Loucy (cell line): Measurements from ENCODE around the gene HARS1.
"Not testable (repeated sequence)": the region's sequence is repeated elsewhere in the genome, so short reads cannot be mapped to it uniquely, and the experiment has no call there.

Experiments used
- H2AFZ ChIP-seq: fragments of 200-600 bp; sonication (generic); 2 replicates; pipeline ENCODE4 v1.6.0; 2016; ENCODE audit warnings: antibody characterized with exemption, mild to moderate bottlenecking, low read length, moderate library complexity
- H3F3A ChIP-seq: fragments of 200-600 bp; 2 replicates; pipeline ENCODE4 v1.6.0; 2016; ENCODE audit warnings: antibody characterized with exemption, low read depth, mild to moderate bottlenecking
- H3K27me3 ChIP-seq: fragments of 200-600 bp; sonication (generic); 2 replicates; pipeline ENCODE4 v1.6.1; 2014; ENCODE audit warnings: low read length, mild to moderate bottlenecking; ENCODE audit not compliant: insufficient read depth, poor library complexity, severe bottlenecking
- H3K36me3 ChIP-seq: fragments of 200-600 bp; sonication (generic); 2 replicates; pipeline ENCODE4 v1.6.1; 2016; ENCODE audit warnings: low read length; ENCODE audit not compliant: insufficient read depth
- H3K4me1 ChIP-seq: fragments of 200-600 bp; sonication (generic); 2 replicates; pipeline ENCODE4 v1.5.1; 2014; ENCODE audit warnings: low read length, mild to moderate bottlenecking; ENCODE audit not compliant: insufficient read depth, poor library complexity, severe bottlenecking
- H3K4me2 ChIP-seq: fragments of 200-600 bp; sonication (generic); 2 replicates; pipeline ENCODE4 v1.6.0; 2014; ENCODE audit warnings: antibody characterized with exemption, low read length, low read depth, mild to moderate bottlenecking; ENCODE audit not compliant: poor library complexity, severe bottlenecking
- H3K4me3 ChIP-seq: fragments of 200-600 bp; sonication (generic); 2 replicates; pipeline ENCODE4 v1.5.1; 2014; ENCODE audit warnings: low read length, mild to moderate bottlenecking, mixed read lengths; ENCODE audit not compliant: poor library complexity, severe bottlenecking
- H3K79me2 ChIP-seq: fragments of 200-600 bp; sonication (generic); 2 replicates; pipeline ENCODE4 v1.6.1; 2014; ENCODE audit warnings: low read length; ENCODE audit not compliant: insufficient read depth
- H3K9ac ChIP-seq: fragments of 200-600 bp; sonication (generic); 2 replicates; pipeline ENCODE4 v1.6.0; 2014; ENCODE audit warnings: mild to moderate bottlenecking, low read depth, low read length, moderate library complexity; ENCODE audit not compliant: poor library complexity, severe bottlenecking
- H3K9me2 ChIP-seq: fragments of 200-600 bp; sonication (generic); replicated peaks from 2 replicates; pipeline ENCODE4 v1.6.1; 2016; ENCODE audit warnings: low read depth, low read length, mixed read lengths
- H3K9me3 ChIP-seq: fragments of 200-600 bp; sonication (generic); 2 replicates; pipeline ENCODE4 v1.6.1; 2014; ENCODE audit warnings: mild to moderate bottlenecking, antibody characterized with exemption, low read length, low read depth; ENCODE audit not compliant: insufficient read depth
- H4K20me1 ChIP-seq: fragments of 200-600 bp; sonication (generic); 2 replicates; pipeline ENCODE4 v1.6.0; 2014; ENCODE audit warnings: antibody characterized with exemption, low read length, mild to moderate bottlenecking; ENCODE audit not compliant: insufficient read depth, poor library complexity, severe bottlenecking
- CTCF ChIP-seq: fragments of 200-600 bp; sonication (generic); conservative IDR thresholded peaks from 2 replicates; pipeline ENCODE4 v1.5.1; 2014; ENCODE audit warnings: mild to moderate bottlenecking, antibody characterized with exemption, low read length
- EZH2phosphoT487 ChIP-seq: fragments of 200-600 bp; IDR thresholded peaks from 2 replicates; pipeline ENCODE4 v1.6.1; 2018; ENCODE audit warnings: antibody characterized with exemption, mild to moderate bottlenecking, moderate library complexity, borderline replicate concordance

The HARS1 gene

DNA sequence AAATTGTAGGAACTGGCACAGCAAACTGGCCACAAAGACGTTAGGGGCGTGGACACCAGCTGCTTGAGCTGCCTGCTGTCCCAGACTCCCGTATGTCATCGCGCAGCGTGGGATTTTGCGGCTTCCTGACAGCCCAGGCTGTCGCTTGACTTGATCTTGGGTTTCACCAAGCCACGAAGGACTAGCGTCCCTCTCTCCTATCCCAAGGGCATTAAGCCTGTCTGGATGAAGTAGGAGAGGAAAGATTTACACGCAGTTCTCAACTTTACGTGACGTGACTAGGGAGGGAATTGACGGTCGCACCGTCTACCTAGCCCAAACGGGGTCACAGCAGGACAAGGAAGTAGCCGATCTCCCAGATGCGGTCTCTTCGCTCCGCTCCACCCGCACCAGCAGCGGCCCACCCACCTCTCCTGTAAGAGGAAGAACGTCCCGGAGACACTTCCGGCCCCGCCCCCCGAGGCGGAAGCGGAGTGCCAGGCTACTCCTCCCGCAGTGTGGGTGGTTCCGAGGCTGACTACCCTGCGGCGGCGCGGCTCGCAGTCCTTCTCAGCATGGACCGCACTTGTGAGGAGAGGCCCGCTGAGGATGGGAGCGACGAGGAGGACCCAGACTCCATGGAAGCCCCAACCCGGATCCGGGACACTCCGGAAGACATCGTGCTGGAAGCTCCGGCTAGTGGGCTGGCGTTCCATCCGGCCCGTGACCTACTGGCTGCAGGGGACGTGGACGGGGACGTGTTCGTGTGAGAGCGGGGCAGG lies 26.6 kb downstream of the HARS1 start, which contains the start of gene WDR55:
Gene WDR55 (plus strand): TSS at position 546 of the 761 bp plus-strand sequence. CDS start 9 bp downstream, at position 555.
- peak within 1 kb of the TSS; percentile 74 for H2AFZ ChIP-seq
- no peaks in the 10 kb centered on the region for H3K9me3 ChIP-seq
- H4K20me1 ChIP-seq, result peaks cover 25% of the 10 kb centered on the region
- peaks cover 36% of the 10 kb centered on the region for H3K79me2 ChIP-seq
- peak within 1 kb of the TSS; percentile 99 for H3K4me3 ChIP-seq
- no peaks in the 10 kb centered on the region for H3K9me2 ChIP-seq
- H3F3A ChIP-seq, result 0 out of 2 replicates have a peak, but pooled peaks cover 4% of the 10 kb centered on the region
- H3K9ac ChIP-seq, result peak within 1 kb of the TSS; percentile 90
- peak within 1 kb of the TSS; percentile 66 for H3K4me2 ChIP-seq
- TF ChIP-seq EZH2phosphoT487 (no peak), CTCF (no peak)
- peaks cover 26% of the 10 kb centered on the region for H3K4me1 ChIP-seq
- peaks cover 4% of the 10 kb centered on the region for H3K27me3 ChIP-seq
- peaks cover 50% of the 10 kb centered on the region; the same call in 1 of the 2 replicates for H3K36me3 ChIP-seq

DNA sequence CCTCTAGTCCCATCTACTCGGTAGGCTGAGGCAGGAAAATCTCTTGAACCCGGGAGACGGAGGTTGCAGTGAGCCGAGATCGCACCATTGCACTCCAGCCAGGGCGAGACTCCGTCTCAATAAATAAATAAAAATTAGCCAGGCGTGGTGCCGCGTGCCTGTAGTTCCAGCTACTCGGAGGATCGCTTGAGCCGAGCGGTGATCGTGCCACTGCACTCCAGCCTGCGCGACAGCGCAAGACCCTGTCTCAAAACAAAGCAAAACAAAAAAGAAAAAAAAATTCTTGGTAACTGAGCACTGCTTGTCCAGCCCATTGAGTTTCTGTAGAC lies 27.2 kb downstream of the HARS1 start:
- no peak for TF ChIP-seq CTCF
- no peak for TF ChIP-seq EZH2phosphoT487
- Histone ChIP-seq H3K9me2 (no peaks in the 10 kb centered on the region), H3K36me3 (peaks cover 50% of the 10 kb centered on the region; the same call in 1 of the 2 replicates), H2AFZ (peak overlapping the region; percentile 74), H3K9me3 (no peaks in the 10 kb centered on the region), H3K9ac (peak overlapping the region; percentile 90), H3K79me2 (peaks cover 33% of the 10 kb centered on the region), H3K4me1 (peaks cover 26% of the 10 kb centered on the region), H3K4me2 (peak overlapping the region; percentile 66), H3K4me3 (peak overlapping the region; percentile 99), H3K27me3 (peaks cover 4% of the 10 kb centered on the region), H3F3A (0 out of 2 replicates have a peak, but pooled peaks cover 4% of the 10 kb centered on the region), H4K20me1 (peaks cover 25% of the 10 kb centered on the region)

DNA sequence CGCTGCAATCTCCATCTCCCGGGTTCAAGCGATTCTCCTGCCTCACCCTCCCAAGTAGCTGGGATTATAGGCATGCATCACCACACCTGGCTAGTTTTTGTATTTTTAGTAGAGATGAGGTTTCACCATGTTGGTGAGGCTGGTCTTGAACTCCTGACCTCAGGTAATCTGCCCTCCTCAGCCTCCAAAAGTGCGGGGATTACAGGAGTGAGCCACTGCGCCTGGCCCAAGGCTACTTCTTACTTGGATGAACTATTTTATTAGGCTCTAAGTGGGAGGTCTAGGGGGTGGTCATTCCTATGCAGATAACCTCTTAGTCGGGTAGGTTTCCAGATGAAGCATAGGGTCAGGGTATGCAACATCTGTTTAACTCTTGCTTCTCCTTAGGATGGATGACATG lies 30.8 kb downstream of the HARS1 start:
- H3K4me1 ChIP-seq, H2AFZ ChIP-seq, H3K27me3 ChIP-seq, H3F3A ChIP-seq, H3K9me2 ChIP-seq, H3K9me3 ChIP-seq, H4K20me1 ChIP-seq, H3K4me3 ChIP-seq, H3K4me2 ChIP-seq, H3K79me2 ChIP-seq, H3K9ac ChIP-seq: not testable (repeated sequence)
- H3K36me3 ChIP-seq, result peaks cover 72% of the 10 kb centered on the region; the same call in 1 of the 2 replicates

DNA sequence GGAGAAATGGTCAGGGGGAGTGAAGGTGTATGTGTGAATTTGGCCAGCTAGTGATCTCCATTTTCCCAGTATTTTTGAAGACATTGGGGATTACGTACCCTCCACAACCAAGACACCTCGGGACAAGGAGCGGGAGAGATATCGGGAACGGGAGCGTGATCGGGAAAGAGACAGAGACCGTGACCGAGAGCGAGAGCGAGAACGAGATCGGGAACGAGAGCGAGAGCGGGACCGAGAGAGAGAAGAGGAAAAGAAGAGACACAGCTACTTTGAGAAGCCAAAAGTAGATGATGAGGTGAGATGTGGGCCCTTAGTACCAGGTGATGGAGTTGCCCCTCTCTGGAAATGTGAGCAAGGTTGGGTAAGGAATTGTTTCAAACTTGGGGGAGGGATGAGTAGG lies 32.3 kb downstream of the HARS1 start:
- Histone ChIP-seq H3K9me3 (no peaks in the 10 kb centered on the region), H4K20me1 (no peaks in the 10 kb centered on the region), H3K27me3 (no peaks in the 10 kb centered on the region), H3K9me2 (no peaks in the 10 kb centered on the region), H2AFZ (no peak overlapping the region), H3K79me2 (no peaks in the 10 kb centered on the region), H3K9ac (no peak overlapping the region), H3F3A (0 out of 2 replicates have a peak, but pooled peaks cover 4% of the 10 kb centered on the region), H3K36me3 (peaks cover 87% of the 10 kb centered on the region; the same call in 1 of the 2 replicates), H3K4me3 (no peak overlapping the region), H3K4me1 (peaks cover under 1% of the 10 kb centered on the region), H3K4me2 (no peak overlapping the region)
- no peak for TF ChIP-seq EZH2phosphoT487
- TF ChIP-seq CTCF, result no peak
